Stimulated activated CD8-positive, alpha-beta memory T cell treated with anti-CD3 and anti-CD28 coated beads, Interleukin-7, amount 100 ng/mL, for 1 hour (primary cell): Measurements from ENCODE around the gene HOXA5.

Source experiments
- DNase-seq, 2 donors: peaks; one replicate each; pipeline ENCODE4 v3.0.0-alpha.2; 2020; ENCODE audit warnings: low read depth in 2 of 2

Gene HOXA5

GRCh38 chr7:27143023-27143949 is at the start of gene HOXA5:
TSS of gene HOXA5 (minus strand) at chr7:27143681. CDS start at chr7:27143607, 74 bp downstream.
- no peak for DNase-seq

DNA sequence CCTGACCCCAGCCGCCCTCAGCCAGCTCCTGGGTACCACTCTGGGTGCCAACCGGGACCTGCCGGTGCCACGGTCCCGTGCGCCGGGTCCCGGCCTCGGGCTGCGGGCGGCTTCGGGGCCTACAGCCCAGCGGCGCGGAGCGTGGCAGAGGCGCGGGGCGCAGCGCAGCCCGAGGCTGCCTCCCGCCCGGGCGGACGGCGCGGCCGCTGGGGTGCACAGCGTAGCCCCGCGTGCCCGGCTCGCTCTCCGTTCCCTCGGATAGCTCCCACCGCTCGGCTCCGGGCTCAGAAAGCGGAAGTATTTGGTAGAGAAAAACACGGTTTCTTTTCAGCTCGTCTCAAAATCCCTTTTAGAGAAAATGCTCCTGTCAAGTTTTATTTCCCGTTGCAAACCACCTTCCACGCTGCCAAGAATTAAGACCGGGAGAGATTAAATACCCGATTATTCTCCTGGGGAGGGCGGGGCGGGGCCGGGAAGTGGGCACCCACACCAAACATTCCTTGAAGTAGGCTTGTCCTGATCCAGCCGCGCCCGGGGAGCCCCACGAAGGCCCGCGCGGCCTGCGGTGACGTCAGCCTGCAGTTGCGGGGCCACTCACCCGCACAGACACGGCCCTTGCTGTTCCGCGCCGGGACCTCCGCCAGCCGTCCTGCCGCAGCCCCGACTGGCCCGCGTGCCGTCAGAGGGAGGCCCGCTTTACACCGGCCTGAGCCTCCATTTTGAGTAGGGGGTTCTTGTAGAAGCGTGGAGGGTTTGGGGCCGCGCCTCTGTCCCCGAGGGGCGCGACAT is 49.3 kb upstream of the HOXA5 start:
- no peak for DNase-seq

GRCh38 chr7:27191833-27192545 is 48.5 kb upstream of the HOXA5 start:
- no peak for DNase-seq

DNA sequence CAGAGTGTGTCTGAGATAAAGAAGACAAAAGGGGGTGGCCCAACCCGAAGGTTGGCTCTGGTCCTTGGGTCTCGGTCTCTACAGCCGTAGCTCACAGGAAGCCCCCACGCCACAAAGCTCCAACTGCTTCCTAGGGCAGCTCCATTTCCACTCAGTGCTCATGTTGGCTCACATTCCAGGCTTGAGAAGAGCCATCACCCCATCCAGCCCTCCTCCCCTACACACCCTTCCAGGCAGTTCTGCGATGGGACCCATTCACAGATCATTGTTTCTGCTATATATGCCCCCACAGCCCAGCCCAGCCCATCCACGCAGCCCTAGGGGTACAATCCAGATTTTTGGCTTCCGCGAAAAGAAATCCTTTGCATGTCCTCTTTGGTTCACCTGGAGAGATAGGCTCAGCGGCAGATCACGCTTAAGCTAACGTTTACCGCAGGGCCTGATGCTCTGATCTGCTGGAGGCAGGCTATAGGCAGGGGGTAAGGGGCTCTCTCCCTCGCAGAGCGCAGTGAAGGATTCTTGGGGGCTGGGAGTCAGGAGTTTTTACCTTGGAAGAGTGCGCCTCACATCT is 47.8 kb upstream of the HOXA5 start:
- DNase-seq = no peak

- DNase-seq = no peak
Observed at GRCh38 chr7:27189997-27190748, 46.7 kb upstream of the HOXA5 start.

- DNase-seq = no peak
Observed at GRCh38 chr7:27189295-27189996, 46.0 kb upstream of the HOXA5 start.

GRCh38 chr7:27188386-27189294 is 45.2 kb upstream of the HOXA5 start:
- no peak for DNase-seq

DNA sequence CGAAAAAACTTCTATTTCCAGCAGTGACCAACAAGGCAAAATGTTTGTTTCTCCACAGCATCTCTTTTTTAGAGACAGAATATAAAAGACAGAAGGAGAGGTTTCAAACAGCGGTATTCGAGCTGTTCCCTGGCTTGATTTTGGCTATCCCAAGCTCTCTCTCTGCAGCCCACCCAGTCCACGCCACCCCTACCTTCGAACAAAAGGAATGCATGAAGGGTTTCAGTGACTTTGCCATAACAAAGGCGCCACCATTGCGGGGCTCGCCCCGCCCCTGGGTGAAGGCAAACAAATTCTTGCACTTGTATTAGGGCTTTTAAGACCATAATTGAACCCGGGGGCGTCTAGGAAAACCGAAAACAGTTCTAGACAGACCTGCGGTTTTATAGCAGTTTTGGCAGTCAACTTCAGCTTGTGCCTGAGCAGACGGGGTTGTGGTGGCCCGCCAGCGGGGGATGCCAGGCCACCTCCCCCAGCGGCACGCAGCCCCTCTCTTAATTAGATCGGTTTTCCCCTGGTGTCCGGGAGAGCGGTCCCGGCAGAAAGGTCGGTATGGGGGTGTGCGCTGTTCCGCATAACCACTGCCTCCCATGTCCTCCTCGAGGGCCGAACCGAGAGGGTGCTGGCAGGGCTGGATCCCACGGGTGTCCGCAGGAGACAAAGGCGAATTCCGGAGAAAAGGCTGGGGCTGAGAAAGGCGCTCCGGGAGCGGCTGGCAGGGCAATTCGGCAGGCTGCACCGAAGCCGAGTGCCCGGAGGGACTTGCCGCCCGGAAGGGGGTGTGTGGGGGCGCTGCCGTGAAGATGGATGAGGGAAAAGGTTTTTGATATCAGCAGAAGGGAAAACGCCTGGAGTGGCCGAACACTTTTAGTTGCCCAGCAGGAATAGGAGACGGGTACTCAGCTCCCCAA is 44.2 kb upstream of the HOXA5 start:
- no peak for DNase-seq

- DNase-seq = no peak
Observed at GRCh38 chr7:27186668-27187474, 43.4 kb upstream of the HOXA5 start.

DNA sequence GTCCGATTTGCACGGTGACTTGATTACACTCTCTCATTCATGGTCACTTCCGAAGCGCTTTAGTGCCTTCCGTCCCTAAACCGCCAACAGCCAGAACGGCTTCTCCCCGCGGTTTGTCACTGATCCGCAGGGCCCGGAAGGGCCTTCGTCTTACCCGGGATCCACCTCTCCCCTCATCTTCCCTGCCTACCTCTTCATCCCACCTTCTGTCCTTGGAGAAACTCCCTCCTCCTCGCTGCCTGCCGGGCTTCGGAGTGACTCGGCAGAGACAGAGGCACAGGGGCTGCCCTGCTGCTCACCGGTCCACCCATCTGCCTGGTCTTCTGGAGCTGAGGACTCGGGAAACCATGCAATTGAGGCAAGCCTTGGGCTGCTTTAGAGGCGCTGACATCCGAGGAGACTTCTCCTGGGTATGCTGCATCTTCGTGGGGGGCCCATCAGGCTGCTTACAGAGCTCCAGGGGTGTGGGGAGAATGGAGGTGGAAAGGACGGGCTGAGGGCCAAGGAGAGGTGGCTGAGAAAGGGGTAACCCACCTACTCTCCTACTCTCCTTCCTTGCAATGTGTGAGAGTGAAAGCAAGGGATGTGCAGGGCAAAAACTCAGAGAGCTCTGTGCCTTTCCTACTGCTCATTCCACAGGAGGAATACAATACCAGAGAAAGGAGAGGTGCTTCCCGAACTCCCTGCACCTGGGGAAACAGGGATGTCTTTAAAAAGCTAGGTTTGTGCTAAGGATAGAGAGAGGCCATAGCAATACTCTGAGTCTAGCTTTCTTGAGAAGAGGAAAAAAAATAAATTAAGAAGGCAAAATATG is 42.6 kb upstream of the HOXA5 start:
- no peak for DNase-seq

GRCh38 chr7:27185013-27185853 is 41.8 kb upstream of the HOXA5 start, which contains the start of gene HOXA11:
TSS of gene HOXA11 (minus strand) at chr7:27185232. CDS start at chr7:27185144, 88 bp downstream.
- no peak for DNase-seq

GRCh38 chr7:27184337-27185012 is 41.0 kb upstream of the HOXA5 start:
- DNase-seq = no peak

DNA sequence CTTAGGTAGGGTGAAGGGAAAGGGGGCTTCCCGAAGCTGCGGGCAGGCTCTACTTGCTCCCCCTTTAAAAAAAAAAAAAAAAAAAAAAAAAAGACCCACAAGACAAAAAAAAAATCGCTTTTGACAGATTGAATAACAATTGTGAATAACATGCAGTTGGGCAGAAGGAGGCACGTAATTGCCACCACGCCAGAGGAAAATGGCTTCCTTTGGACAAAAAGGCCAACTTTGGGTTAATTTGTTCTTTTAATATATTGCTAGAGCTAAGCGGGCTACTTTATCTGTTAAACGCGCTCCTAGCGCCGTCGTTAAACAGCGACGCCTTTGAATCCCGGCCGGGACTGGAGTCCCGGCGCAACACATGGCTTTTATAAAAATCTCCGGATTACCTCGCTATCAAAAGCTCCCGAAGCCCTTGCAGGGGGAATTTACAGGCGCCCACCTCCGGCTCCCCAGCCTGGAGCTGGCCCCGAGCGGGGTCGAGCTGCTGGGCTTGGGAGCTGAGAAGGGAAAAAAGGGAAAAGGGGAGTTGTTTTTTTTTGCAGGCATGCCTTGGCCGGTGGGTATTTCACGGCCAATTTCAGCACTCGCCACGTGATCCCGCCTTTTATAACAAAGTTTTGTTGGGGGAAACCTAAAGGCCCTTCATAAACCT is 40.3 kb upstream of the HOXA5 start:
- DNase-seq = no peak
